Fibroblast of skin of scalp (primary cell): ENCODE results near the gene POMT2.
A peak's percentile ranks its signal among the peaks of the same experiment; 100 is the strongest.
"Not testable (repeated sequence)": the region's sequence is repeated elsewhere in the genome, so short reads cannot be mapped to it uniquely, and the experiment has no call there.

Source experiments
- DNase-seq: peaks from one replicate; pipeline ENCODE4 v3.0.0-alpha.2; 2013

POMT2 gene

DNA sequence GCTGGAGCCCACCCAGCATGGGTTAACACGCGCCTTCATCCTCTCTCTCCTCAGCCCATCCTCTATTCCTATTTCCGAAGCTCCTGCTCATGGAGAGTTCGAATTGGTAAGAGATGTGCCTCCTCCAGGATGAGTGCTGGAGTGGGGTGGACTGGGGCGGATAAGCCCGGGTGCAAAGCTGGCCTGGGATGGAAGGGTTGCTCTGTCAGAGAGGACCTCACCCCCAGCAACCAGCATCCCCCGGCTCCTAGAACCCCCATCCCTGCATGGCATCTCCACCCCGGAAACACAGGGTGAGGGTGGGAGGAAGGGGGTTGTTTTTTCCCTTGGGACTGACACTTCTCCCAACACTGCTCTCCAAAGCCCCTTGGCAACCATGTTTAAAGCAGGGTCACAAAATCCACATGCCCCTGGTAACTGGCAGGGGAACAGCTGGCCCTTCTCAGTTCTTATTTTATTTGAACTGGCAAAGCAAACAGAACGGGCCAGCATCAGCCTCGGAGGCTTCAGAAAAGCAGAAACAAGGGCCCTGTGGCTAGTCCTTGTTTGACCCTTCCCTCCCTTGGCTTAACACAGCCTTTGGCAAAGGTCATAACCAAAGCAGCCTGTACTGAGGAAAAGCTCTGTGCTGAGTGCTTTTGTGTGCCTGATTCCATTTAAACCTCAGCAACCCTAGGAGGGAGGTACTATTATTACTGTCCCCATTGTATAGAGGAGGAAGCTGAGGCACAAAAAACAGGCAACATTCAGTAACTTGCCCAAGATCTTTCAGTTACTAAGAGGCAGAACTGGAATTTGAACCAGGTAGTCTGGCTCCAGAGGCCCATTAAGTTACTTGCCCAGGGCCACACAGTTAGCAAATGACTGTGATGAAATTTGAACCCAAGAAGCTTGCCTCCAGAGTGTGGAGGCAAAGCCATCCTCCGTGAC lies 4.4 kb upstream of the POMT2 start:
- DNase-seq: no peak

DNA sequence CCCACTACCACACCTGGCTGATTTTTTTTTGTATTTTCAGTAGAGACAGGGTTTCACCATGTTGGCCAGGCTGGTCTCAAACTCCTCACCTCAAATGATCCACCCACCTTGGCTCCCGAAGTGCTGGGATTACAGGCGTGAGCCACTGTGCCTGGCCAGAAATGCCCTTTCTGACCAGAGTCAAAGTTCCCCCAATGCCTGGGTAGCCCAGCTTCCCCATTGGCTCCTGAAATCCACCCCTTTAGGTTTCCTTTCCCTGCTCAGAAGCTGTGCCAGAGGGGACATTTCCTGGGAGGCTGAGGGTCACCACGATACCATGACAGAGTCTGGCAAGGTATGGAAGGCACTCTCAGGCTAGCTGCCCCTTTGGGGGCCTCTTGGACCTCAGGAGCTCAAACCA lies 3.6 kb upstream of the POMT2 start:
- no peak for DNase-seq

GRCh38 chr14:77323571-77323970 lies 2.9 kb upstream of the POMT2 start:
- no peak for DNase-seq

DNA sequence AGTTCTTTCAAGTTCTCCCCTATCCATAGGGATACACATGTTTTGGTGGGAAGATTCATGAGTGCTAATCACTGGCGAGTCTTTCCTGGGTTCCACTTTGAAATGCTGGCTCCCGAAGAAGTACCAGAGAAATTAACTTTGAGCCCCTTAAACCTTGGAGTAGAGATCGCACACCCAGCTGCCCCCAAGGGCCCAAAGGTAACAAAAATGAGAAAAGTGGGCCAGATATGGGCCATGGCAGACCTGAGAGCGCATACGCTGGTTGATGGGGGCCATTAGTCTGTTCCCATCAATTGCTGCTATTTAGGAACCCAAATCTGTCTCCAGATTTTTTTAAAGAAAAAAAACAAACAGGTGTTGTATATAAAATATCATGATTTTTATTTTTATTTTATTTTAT lies 2.3 kb upstream of the POMT2 start:
- no peak for DNase-seq

DNA sequence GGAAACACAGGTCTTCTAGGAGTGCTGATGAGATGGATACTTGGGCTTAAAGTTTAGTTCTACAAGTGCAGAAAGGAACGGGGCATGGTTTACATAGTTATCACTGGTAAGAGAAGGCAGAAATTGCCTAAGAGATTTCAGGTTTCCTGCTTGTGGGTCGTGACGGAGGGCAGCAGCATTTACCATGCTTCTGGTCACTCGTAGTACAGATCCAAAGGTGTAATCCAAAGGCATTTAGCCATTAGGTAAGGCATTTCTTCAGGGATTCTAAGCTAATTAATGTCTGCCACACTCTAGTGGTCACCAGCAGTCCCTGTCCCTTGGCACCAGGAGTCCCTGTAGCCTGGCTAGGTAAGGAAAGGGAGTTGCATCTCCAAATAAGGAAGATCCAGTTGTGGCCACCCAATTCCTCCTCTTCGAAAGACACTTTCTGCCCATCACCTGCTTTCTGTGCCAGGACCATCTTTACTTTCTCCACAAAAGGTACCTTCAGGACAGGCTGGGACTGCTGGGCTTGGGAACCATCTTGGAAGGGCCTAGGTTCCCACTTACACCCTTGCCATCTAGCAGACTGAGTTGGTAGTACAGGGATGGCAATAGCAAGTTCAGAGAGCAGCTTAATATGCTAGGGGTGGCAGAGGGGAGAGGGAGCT lies 1.7 kb upstream of the POMT2 start:
- no peak for DNase-seq

- DNase-seq: no peak
Observed at GRCh38 chr14:77319422-77319821, 1.3 kb downstream of the POMT2 start.

DNA sequence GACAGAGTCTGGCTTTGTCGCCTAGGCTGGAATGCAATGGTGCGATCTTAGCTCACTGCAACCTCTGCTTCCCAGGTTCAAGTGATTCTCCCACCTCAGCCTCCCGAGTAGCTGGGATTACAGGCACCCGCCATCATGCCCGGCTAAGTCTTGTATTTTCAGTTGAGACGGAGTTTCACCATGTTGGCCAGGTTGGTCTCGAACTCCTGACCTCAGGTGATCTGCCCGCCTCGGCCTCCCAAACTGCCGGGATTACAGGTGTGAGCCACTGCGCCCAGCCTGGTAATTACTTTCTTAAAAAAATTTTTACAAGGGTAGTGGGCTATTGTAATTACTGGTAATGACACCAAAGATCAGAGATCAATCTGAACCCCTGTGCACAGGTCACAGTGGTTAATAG lies 1.9 kb downstream of the POMT2 start:
- not testable (repeated sequence) for DNase-seq

- DNase-seq: no peak
Observed at GRCh38 chr14:77318006-77318553, 2.6 kb downstream of the POMT2 start.

DNA sequence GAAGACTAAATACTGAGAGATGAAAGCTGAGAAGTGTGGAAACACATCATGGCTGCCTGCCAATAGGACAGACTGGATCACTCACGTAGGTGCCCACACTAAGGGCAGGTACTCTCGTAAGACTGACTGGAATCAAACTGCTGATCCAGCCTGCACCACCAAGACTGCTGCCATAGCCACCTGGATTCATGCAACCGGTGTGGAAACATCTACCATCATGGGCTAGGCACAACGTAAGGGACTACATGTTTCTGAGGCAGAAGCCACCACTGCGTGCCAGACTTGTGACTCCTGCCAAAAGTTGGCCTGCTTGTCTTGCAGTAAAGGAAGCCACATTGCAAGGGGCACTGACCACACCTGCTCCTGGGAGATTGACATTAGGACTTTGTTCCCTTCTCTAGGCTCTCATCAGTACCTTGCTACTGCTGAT lies 3.8 kb downstream of the POMT2 start:
- DNase-seq: no peak

GRCh38 chr14:77316195-77316505 lies 4.5 kb downstream of the POMT2 start:
- no peak for DNase-seq

DNA sequence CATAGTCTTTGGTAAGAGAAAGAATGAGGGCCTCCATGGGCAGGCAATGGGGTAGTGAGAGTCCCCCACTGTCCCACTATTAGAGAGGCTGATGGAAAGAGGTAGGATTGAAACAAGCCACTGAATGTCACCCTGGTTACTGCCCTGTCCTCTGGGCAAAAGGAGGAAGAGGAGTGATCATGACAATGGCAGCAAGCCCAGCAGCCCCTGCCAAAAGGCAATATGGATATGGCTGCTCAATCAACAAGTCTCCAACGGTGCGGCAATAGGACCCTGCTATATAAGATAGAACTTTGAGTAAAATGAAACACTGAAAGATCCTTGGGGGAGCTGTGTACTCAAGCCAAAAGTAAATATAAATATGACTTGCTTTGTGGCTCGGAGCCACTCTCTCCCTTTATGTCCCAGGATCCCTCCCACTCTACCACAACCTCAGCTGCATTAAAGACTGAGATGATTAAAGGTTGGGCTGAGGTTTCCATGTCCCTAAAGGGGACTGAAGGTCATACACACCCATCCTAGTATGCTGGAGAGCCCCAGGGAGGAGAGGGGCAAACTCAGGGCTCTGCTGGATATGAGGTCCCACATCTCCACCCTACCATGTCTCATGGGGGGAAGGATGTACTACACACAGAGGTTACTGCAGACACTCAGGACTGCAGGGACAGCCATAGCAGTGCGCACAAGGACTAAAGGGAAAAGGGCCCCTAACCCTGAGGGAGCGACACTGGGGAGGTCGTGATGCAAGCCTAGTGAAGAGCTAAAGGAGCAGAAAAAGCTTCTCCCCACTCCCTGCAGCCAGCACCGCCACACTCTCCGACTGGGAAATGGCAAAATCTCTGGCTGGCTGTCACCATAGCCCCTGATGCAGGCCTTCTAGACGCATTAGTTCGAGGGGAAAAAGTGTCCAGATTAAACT lies 5.9 kb downstream of the POMT2 start:
- no peak for DNase-seq

DNA sequence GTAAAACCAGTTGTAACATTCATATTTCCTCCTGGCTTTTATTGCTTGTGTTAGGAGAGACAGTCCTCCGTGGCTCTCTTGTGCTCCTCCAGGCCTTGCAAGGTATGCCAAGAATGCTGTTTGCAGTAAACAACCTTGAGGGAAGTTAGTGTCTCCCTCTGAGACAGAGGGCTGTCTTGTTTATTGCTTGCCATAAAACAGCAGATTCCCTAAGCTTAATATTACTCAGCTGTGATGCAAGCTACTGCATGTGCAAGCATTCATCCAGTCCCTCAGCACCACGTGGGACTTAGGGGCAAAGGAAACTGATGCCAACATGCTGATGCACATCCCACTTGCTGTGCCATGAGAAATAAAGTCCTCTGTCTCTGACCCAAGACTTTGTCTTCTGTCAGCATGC lies 6.6 kb downstream of the POMT2 start:
- DNase-seq: peak; percentile 40

DNA sequence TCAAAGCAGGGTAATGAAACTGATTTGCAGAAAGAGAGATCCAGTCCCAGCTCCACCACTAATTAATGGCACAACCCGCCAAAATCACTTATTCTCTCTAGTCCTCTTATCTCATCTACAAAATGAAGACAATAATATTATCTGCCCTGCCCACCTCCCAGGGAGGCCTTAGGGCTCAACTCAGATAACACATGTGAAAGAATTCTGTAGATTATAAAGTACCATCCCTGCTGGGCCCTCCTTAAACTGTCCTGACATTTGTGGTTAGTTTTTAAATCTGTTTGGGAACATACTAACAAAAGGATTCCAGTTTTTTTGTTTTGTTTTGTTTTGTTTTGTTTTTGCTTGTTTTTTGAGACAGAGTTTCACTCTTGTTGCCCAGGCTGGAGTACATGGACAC lies 7.3 kb downstream of the POMT2 start:
- DNase-seq: no peak

- peak; percentile 8 for DNase-seq
Observed at GRCh38 chr14:77311217-77311616, 9.5 kb downstream of the POMT2 start.

GRCh38 chr14:77310026-77310425 lies 10.7 kb downstream of the POMT2 start:
- no peak for DNase-seq

- DNase-seq: no peak
Observed at GRCh38 chr14:77309131-77309530, 11.6 kb downstream of the POMT2 start.

DNA sequence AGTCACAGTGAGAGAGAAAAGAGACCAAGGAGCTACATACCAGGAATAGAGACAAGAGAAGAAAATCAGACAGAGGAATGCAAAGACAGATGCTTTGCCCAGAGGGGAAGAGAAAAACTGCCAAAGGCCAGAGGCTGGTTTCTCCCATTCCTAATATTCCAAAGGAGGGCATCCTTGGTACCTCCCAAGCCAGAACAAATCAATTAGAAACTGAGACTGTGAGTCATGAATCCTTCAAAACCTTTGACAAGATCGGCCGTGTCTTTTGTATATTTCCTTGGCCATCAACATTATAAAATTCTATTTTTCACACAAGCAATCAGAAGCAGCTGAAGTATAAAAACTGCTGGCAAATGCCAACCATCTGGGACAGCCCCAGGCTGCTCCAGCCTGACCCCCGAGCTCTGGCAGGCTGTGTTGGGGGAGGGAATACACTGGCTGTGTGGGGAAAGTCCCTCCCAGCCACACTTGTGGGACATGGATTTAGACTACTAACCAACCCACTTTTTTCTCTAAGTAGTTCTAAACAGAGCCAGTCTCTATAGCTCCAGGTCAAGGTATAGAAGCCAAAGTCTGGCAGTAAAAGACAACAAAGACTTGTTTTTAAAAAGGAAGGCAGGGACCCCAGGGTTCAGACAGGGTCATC lies 13.7 kb downstream of the POMT2 start:
- DNase-seq: peak; percentile 56

DNA sequence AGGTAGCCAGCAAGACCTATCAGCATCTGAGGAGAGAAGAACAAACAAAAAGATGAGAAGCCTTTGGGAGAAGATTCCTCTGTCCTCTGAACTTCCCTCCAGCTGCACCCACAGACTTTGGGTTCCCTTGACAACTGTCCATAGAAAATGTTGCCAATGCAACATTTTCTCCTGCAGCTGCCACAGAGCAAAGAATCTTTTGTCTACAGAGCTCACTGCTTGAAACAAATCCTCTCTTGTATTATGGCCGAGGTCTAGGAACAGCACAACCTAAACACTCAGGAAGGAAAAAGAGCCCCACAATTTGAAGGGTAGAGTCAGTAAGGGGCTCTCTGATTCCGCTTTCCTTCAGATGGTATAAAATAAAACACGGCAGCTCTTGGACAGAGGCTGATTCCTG lies 14.3 kb downstream of the POMT2 start:
- DNase-seq: no peak

DNA sequence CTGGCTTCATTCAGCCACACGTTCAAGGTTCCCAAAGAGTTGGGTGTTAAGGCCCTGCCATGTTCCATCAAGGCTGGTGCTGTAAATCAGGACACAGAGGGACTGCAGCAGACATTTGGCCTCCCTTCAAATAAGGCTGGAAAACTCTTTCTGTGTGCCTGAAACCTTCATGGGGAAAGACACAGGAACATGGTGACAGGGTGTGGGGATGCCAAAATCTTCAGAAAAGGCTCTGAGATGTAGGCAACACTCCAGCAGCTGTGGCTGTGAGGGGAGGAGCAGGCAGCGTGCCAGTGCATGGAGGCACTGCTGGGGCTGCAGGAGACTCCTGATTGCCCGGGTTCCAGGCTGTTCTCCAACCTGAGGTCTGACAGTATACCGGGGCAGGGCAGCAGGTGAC lies 15.0 kb downstream of the POMT2 start:
- DNase-seq: no peak

GRCh38 chr14:77303417-77304156 lies 17.1 kb downstream of the POMT2 start:
- DNase-seq: peak; percentile 84

DNA sequence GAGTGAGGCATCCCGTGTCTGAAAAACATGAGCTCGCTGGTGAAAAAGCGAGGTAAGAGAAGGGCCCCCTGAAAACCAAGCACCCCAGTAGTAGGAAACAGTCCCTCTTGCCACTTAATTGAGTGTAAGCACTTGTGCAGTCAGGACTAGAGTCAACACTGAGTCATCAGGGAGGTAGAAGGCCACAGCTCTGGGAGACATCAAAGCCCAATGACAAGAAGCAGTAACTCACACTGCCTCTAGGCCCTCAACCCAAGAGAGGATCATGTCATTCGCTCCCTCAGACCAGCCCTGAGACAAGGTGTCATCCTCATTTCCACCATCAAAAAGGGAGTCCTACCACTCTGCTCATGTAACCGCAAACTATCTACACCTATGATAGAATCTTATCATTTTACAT lies 17.8 kb downstream of the POMT2 start:
- peak; percentile 30 for DNase-seq

GRCh38 chr14:77301103-77301502 lies 19.6 kb downstream of the POMT2 start:
- DNase-seq: peak; percentile 80
